NCI-H2227 (cell line): ENCODE results near the gene CFAP299.

Experiments
- DNase-seq: peaks from one replicate; lab custom pipeline; 2025; ENCODE audit not compliant: unreplicated experiment; lab: John Stamatoyannopoulos, UW

The CFAP299 gene

GRCh38 chr4:80803337-80803736, 467.8 kb downstream of the CFAP299 start:
- DNase-seq: no peak

- DNase-seq: no peak
These were observed 470.9 kb downstream of the CFAP299 start for GRCh38 chr4:80806472-80806871.

- peak; percentile 39 for DNase-seq
These were observed 473.7 kb downstream of the CFAP299 start for GRCh38 chr4:80809039-80809729.

GRCh38 chr4:80811406-80811805, 475.9 kb downstream of the CFAP299 start:
- DNase-seq: no peak

- DNase-seq: no peak
These were observed 476.6 kb downstream of the CFAP299 start for GRCh38 chr4:80812145-80812544.

GRCh38 chr4:80814266-80814665, 478.7 kb downstream of the CFAP299 start:
- DNase-seq: no peak

- no peak for DNase-seq
These were observed 496.1 kb downstream of the CFAP299 start for GRCh38 chr4:80831383-80832361.

- DNase-seq: no peak
These were observed 503.8 kb downstream of the CFAP299 start for GRCh38 chr4:80839281-80839680.

GRCh38 chr4:80839792-80840191, 504.3 kb downstream of the CFAP299 start:
- DNase-seq: no peak

GRCh38 chr4:80840396-80840795, 504.9 kb downstream of the CFAP299 start:
- DNase-seq: no peak

- DNase-seq: no peak
These were observed 506.2 kb downstream of the CFAP299 start for GRCh38 chr4:80841587-80842281.

- DNase-seq: no peak
These were observed 510.7 kb downstream of the CFAP299 start for GRCh38 chr4:80846210-80846609.

- DNase-seq: no peak
These were observed 516.5 kb downstream of the CFAP299 start for GRCh38 chr4:80852061-80852460.

- DNase-seq: no peak
These were observed 538.0 kb downstream of the CFAP299 start for GRCh38 chr4:80873571-80873970.

GRCh38 chr4:80874979-80875378, 539.4 kb downstream of the CFAP299 start:
- no peak for DNase-seq

- DNase-seq: no peak
These were observed 540.1 kb downstream of the CFAP299 start for GRCh38 chr4:80875642-80876041.

- DNase-seq: no peak
These were observed 541.3 kb downstream of the CFAP299 start for GRCh38 chr4:80876810-80877209.

GRCh38 chr4:80878218-80878617, 542.7 kb downstream of the CFAP299 start:
- no peak for DNase-seq

GRCh38 chr4:80897537-80898303, 562.2 kb downstream of the CFAP299 start:
- no peak for DNase-seq

GRCh38 chr4:80900908-80901307, 565.4 kb downstream of the CFAP299 start:
- DNase-seq: no peak

- DNase-seq: no peak
These were observed 567.5 kb downstream of the CFAP299 start for GRCh38 chr4:80903020-80903419.
